GM18519 (cell line): ENCODE measurements around the gene TOE1.
"Not testable (repeated sequence)": the region's sequence is repeated elsewhere in the genome, so short reads cannot be mapped to it uniquely, and the experiment has no call there.

Experiments
- ATAC-seq: cut with Tn5 transposase; IDR thresholded peaks from one replicate; pipeline ENCODE4 v1.9.1; 2021; ENCODE audit warnings: mild to moderate bottlenecking, moderate library complexity; ENCODE audit not compliant: unreplicated experiment, low FRiP score

The TOE1 gene

DNA sequence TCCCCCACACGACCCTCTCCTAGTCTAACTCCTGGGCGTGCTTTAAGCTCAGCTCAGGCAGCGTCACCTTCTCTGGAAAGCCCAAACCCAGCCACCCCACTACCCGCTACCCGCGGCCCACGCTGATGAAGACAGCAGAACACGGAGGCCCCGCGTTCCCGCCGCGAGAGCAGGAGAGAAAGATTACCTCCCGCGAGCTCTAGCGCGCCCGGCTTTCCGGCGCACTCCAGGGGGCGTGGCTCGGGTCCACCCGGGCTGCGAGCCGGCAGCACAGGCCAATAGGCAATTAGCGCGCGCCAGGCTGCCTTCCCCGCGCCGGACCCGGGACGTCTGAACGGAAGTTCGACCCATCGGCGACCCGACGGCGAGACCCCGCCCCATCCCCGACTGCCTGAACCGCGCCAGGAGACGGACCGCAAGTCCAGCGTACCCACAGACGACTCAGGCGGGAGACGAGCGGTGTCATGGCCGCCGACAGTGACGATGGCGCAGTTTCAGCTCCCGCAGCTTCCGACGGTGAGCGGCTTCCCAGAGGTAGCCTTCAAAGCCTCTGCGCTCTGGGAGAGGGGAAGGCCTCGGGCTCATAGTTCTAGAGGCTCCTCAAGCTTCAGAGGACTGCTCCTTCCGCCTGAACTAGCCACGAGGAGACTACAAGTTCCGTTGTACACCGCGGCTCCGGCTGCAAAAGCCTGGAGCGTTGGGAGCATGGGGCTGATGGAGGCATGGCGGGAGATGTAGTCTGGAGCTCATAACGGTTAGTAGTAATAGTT is at the start of gene TOE1, which contains the start of gene MUTYH:
TSS of gene TOE1 (plus strand) at position 382 of the 770 bp plus-strand sequence. CDS start at position 465, 83 bp downstream.
TSS of gene MUTYH (minus strand) at position 652 of the 770 bp plus-strand sequence. CDS start 5,935 bp downstream, outside the sequence.
- peak; percentile 65 for ATAC-seq

- not testable (repeated sequence) for ATAC-seq
Observed at GRCh38 chr1:45291002-45291401, 49.0 kb upstream of the TOE1 start.

- no peak for ATAC-seq
Observed at GRCh38 chr1:45291716-45292115, 48.3 kb upstream of the TOE1 start.

DNA sequence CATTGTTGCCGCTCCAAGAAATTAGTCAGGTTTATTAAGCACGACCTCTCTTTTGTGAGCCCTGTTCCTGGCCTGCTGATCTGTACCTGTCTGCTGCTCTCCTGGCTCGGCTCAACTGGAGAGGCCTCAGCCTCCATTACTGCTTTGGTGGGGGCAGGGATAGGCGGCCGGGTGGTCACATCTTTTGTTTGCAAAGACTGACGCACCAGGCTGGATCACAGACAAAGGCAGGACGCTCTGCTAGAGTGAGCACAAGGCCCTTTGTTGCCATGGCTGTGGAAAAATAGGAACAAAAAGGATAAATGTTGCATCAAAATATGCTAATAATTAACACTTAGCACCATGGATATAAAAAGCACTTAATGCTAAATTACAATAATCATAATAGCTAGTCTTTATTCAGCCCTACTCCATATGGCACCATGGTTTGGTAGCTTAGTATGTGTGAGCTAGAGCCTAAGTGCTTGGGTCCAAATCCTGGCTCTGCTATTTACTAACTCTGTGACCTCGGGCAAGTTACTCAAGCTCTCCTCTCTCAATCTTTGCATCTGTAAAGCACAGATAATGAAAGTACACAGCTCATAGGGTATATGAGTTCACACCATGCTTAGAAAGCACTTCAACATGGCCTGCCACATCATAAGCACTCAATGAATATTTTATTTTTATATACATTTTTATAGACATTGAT is 42.2 kb upstream of the TOE1 start:
- ATAC-seq: no peak

DNA sequence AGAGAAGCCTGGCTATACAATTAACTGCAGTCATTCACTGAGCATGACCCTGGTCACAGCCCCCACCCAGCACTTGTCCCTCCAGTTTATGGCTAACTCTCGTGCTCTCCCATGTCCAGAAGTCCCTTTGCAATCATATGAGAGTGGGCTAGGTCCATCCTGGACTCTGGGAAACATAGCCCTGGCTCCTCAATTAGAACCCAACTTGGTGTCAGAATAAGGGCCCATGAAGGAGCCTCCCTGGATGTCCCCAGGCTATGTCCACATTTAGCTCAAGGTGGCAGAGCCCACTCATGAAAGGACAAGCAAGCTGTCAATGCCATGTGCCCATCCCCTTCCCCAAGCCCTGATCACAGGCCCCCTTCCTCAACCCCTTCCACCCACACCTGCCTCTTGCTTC is 40.7 kb upstream of the TOE1 start:
- ATAC-seq: no peak

GRCh38 chr1:45299981-45300668 is 39.8 kb upstream of the TOE1 start:
- ATAC-seq: no peak

GRCh38 chr1:45300669-45300997 is 39.3 kb upstream of the TOE1 start:
- no peak for ATAC-seq

DNA sequence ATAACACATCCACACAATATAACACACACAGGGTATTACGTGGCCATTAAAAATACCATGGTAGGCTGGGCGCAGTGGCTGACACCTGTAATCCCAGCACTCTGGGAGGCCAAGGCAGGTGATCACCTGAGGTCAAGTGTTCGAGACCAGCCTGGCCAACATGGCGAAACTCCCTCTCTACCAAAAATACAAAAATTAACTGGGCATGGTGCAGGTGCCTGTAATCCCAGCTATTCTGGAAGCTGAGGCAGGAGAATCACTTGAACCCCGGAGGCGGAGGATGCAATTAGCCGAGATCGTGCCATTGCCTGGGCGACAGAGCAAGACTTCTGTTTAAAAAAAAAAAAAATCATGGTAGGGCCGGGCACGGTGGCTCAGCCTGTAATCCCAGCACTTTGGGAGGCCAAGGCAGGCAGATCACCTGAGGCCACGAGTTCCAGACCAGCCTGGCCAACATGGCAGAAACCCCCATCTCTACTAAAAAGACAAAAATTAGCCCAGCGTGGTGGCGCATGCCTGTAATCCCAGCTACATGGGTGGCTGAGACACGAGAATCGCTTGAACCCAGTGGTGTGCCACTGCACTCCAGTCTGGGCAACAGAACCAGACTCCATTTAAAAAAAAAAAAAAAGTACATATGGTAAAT is 37.3 kb upstream of the TOE1 start:
- no peak for ATAC-seq

- peak; percentile 43 for ATAC-seq
Observed at GRCh38 chr1:45303520-45304310, 36.3 kb upstream of the TOE1 start.

- ATAC-seq: no peak
Observed at GRCh38 chr1:45304311-45305081, 35.5 kb upstream of the TOE1 start.

GRCh38 chr1:45305231-45305630 is 34.7 kb upstream of the TOE1 start:
- ATAC-seq: no peak

- ATAC-seq: no peak
Observed at GRCh38 chr1:45306319-45306718, 33.7 kb upstream of the TOE1 start.

- ATAC-seq: no peak
Observed at GRCh38 chr1:45306905-45307304, 33.1 kb upstream of the TOE1 start.

DNA sequence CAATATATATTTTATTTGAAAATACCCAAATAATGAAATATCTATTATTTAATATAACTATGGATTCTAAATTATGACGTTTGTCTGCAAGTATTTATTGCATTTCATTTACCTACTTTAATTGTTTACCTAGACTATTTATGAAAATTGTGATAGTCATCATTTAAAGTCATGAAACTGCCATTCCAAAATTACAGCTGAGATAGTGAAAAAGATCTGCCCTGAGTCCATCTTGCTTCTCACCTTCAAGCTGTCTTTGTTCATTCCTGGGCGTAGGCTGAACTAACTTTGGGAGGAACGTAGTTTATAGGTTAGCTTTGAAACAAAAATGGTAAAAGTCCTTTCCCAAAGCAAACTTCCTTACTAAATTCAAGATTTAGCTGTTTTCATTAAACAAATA is 25.7 kb upstream of the TOE1 start:
- ATAC-seq: no peak

- no peak for ATAC-seq
Observed at GRCh38 chr1:45317166-45317565, 22.8 kb upstream of the TOE1 start.

- ATAC-seq: no peak
Observed at GRCh38 chr1:45319761-45320160, 20.2 kb upstream of the TOE1 start.

GRCh38 chr1:45321444-45321843 is 18.5 kb upstream of the TOE1 start:
- no peak for ATAC-seq

DNA sequence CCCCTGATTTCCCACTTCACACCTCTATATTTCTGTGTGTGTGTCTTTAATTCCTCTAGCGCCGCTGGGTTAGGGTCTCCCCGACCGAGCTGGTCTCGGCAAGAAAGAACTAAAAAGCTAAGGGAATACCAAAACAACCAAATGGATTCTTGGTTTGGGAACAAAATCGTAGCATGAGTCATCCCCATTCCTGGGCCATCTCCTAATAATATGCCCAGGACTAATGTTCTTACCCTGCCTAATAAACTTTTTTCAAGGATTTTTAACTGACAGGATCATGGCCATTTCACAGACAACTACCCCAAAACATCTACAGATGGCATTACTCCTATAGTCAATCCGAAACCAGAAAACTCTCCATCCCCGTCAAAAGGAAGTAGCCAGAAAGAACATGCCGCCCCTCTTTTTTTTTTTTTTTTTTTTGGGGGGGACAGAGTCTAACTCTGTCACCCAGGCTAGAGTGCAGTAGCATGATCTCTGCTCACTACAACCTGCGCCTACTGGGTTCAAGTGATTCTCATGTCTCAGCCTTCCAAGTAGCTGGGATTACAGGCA is 17.4 kb upstream of the TOE1 start:
- ATAC-seq: no peak

DNA sequence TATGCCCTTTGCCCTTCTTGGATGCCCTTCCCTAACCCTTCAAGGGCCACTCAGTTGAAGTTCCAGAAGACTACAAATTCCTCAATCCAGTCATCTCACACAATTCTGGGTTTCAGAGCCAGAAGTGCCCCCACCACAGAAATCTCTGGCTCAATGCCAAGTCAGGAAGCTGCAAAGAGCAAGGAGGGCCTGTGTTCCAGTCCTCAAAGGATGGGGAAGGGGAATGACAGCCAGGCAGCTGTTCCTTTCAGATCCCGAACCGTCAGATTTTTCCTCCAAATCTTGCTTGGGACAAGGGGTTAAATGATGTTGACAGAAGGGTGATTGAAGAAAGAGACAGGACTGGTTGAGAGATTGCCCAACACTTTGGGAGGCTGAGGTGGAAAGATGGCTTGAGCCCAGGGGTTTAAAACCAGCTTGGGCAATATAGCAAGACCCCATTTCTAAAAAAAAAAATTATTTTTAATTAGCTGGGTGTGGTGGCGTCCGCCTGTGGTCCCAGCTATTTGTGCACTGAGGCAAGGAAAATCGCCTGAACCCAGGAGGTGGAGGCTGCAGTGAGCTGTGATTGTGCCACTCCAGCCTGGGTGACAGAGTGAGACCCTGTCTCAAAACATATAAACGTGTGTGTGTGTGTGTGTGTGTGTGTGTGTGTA is 14.0 kb upstream of the TOE1 start:
- ATAC-seq: no peak
